HG03060 (cell line): Measurements from ENCODE around the gene ATAD3B.
"Not testable (repeated sequence)": the region's sequence is repeated elsewhere in the genome, so short reads cannot be mapped to it uniquely, and the experiment has no call there.

Experiments used
- ATAC-seq: cut with Tn5 transposase; IDR thresholded peaks from one replicate; pipeline ENCODE4 v1.9.1; 2021; ENCODE audit warnings: low read depth, moderate number of reproducible peaks; ENCODE audit not compliant: unreplicated experiment

Gene ATAD3B

DNA sequence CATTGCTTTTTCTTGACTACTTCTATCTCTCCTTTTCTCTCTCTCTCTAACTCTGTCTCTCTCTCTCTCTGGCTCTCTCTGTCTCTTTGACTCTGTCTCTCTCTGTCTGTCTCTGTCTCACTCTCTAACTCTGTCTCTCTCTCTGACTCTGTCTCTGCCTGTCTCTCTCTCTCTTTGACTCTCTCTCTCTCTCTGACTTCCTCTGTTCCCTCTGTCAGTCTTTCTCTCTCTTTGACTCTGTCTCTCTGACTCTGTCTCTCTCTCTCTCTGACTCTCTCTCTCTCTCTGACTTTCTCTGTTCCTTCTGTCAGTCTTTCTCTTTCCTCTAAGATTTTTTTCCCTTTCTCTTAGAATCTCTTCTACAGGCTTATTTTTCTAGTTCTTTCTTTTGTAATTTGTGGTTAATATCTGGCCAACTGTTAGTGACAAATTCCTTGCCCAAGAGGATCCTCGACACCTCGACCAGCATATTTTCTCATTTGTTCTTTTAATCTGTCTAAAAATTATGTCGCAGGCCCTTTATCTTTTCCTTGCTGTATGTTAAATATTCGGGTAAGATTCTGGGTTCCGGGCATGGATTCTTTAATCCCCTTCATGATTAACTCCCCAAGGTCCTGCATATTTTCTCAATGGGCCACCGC lies 22.3 kb upstream of the ATAD3B start, which contains the start of gene ATAD3C:
Gene ATAD3C, plus strand, starts transcription at position 591 of the 641 bp plus-strand sequence. CDS start 995 bp downstream, outside the sequence.
- no peak for ATAC-seq

DNA sequence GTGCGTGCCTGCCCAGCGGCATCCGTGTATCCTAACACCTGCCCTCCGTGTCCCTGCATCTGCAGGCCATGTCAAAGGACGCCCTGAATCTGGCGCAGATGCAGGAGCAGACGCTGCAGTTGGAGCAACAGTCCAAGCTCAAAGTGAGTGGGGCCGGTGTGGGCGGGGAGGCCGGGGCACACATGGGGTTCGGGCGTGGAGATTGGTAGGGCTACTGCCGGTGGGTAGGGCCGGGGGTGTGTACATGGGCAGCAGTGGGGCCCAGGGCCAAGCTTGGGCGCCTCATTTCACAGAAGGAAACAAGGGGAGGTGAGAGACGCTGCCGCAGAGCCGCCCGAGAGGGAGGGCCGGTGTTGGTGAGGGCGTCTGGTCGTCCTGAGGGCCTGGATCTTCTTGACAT lies 20.9 kb upstream of the ATAD3B start:
- ATAC-seq: not testable (repeated sequence)

DNA sequence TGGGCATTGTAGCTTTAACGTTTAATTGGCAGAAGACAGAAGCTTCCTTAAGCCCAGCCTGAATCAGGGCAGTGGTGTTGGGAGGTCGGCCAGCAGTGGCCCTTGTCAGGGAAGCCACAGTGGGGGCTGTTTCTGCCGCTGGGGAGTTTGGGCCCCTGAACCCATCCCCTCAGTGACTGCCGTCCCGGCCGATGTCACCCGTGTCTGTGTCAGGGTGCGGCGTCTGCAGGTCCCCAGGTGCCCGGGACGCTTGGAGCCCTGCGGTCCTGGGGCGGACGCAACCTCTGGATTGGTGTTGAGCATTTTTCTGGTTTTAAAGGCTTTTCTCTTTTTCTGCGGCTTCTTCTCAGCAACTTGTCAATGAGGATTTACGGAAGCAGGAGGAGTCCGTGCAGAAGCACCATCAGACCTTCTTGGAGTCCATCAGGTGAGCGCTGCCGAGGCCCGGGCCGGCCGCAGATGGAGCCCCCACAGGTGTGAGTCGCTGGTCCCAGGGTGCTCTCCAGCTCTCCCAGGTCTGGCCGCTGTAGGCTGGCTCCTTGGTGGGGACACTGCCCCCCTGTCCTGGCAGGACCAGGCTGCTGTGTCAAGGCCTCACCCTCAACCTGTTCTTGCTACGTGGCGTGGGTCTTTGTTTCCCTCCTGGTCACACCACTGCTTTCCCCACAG lies 19.7 kb upstream of the ATAD3B start:
- ATAC-seq: no peak

DNA sequence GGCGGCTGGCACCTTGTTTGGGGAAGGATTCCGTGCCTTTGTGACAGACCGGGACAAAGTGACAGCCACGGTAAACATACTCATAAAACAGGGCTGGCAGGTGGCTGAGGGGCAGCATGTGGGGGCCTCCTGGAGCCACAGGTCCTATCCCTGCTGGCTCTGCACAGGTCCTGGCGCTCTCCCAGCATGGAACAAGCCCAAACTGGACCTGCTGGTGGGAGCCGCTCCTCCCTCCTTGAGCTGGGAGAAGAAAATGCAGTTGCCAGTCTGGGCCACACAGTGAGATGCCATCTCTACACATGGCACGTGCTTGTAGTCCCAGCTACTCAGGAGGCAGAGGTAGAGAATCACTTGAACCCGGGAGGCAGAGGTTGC lies 19.2 kb upstream of the ATAD3B start:
- ATAC-seq: not testable (repeated sequence)

DNA sequence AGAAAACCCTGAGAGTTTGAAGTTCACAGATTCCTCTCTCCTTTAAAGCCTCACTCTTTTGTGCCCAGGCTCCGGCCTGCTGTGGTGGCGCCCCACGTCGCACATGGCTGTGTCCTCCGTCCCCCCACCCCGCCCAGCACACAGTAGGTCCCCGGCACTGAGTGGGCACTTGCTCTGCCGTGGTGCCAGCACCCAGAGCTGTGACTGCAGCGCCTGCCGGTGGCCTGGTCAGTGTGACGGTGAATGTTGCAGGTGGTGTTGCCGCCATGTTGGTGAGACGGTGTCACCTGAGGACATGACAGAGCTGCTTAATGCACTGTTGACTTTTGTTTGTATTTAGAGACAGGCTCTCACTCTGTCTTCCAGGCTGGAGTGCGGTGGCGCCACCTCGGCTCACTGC lies 18.7 kb upstream of the ATAD3B start:
- ATAC-seq: no peak

DNA sequence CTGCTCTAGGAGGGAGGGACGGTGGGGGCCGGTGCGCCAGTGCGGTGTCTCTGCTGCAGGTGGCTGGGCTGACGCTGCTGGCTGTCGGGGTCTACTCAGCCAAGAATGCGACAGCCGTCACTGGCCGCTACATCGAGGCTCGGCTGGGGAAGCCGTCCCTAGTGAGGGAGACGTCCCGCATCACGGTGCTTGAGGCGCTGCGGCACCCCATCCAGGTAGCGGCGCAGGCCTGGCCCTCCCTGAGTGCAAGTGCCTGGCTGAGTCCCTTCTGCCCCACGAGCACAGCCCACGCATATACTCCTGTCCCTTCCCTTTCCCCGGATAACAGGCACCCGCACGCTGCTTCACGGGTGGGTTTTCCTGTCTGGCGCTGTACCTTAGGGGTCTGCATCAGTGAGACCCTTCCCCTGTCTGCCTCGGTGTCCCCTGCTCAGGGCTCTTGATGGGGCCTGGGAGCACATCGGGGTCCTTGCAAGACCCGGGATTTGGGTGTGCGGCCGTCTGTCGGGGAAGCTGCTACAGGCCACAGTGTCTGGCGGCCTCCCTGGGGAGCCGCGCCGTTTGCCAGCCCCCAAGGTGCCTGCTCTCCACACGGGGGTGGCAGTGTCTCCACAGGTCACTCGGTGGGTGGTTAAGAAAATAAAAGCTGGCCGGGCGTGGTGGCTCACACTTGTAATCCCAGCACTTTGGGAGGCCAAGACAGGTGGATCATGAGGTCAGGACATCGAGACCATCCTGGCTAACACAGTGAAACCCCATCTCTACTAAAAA lies 17.1 kb upstream of the ATAD3B start:
- not testable (repeated sequence) for ATAC-seq

DNA sequence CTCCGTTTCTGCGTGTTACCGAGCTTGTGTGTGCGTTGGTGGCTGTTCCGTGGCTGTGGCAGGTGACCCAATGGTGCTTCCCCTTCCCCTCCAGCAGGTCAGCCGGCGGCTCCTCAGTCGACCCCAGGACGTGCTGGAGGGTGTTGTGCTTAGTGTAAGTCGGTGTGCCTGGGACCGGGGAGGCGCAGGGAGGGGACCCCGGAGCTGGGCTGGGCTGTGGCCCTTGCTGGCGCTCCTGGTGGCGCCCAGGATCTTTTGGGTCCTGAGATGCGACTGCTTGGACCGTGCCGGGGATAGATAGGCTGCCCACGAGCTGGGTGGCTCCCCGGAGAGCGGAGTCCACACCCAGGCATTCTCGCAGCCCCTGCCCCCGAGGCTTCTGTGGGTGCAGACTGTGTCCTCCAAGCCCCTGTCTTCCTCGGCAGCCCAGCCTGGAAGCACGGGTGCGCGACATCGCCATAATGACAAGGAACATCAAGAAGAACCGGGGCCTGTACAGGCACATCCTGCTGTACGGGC lies 16.1 kb upstream of the ATAD3B start:
- no peak for ATAC-seq

DNA sequence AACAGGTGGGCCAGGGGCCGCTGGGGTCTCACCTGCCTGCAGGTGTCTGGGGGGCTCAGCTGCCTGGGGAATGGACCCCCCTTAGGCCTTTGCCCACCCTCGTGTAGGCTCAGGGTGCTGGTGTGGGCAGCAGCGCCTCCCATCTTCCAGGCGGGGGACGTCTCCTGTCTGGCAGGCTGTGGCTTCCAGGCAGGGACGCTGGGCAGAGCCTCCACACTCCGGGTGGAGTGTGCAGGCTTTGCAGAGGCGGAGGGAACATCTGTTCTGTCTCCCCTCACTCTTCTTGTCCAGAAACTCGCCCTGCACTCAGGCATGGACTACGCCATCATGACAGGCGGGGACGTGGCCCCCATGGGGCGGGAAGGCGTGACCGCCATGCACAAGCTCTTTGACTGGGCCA lies 15.6 kb upstream of the ATAD3B start:
- ATAC-seq: not testable (repeated sequence)

DNA sequence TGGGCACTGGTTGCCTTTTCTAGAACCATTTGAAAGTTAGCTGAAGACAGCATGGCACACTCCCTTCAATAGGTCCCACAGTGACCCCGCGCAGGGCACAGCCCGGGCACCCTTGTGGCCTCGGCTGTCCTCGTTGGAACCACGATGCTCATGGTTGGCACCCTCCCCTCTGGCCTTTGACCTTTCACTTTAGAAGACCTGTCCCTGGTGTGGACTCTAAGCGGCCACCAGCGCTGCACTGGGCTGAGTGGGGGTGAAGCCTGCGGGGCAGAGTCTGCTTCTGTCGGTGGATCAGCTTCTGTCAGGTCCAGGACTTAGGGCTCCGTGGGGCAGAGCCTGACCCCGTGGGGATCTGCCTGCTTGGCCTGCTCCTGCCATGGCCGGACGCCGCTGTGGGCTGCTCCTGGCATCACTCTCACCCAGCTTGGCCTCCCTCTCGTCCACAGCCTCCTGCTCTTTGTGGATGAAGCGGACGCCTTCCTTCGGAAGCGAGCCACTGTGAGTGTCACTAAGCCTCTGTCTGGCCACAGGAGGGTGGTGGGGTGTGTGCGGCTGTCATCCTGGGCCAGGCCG lies 14.8 kb upstream of the ATAD3B start:
- ATAC-seq: not testable (repeated sequence)

DNA sequence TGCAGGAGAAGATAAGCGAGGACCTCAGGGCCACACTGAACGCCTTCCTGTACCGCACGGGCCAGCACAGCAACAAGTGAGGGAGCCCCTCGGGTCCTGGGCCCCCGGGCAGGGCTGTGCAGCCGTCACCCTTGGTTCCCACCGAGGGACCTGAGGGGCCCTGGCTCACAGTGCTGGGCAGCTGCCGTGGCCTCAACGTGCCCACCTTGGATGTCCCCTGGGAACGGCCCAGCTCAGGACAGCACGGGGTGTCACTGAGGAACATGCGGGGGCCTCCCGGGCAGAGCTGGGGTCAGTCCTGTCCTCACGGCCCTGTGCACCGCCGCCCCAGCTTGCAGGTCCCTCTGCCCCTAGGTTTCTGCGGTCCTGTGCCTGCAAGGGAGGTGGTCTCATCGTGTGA lies 12.4 kb upstream of the ATAD3B start:
- not testable (repeated sequence) for ATAC-seq

DNA sequence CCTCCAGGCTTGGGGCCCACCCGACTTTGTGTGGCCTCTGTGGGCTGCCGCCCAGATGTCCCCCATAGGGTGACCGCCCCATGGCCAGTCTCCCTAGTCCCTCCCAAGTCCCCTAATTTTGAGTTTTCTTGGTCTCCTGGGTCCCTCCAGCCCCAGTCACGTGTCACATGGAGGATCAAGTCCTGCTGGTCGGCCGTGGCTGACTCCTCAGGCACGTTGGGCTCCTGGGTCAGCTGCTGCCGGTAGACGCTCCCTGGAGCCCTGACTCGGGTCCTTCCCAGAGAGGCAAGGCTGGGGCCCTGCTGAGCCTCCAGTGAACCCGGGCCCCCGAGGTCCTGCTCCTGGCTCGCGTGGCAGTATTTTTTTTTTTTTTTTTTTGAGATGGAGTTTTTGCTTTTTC lies 11.9 kb upstream of the ATAD3B start:
- not testable (repeated sequence) for ATAC-seq

DNA sequence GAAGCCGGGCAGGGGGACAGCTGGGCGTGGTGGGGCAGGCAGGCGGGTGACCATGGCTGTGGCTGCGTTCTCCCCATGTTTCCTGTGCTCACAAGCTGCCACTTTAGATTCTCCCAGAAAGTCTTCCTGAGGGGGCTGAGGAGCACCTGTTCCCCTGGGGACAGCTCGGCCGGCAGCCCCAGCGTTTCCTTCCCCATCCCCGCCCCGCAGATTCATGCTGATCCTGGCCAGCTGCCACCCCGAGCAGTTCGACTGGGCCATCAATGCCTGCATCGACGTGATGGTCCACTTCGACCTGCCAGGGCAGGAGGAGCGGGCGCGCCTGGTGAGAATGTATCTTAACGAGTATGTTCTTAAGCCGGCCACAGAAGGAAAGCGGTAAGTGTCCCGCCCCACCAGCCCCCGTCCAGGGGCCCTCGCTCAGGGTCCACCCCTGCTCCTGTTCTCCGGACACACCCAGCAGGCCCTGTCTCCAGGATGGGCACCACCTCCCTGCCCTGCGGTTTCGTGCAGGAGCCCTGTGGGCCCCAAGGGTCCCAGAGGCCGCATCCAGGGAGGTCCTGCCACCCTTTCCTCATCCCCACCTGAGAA lies 10.9 kb upstream of the ATAD3B start:
- no peak for ATAC-seq

DNA sequence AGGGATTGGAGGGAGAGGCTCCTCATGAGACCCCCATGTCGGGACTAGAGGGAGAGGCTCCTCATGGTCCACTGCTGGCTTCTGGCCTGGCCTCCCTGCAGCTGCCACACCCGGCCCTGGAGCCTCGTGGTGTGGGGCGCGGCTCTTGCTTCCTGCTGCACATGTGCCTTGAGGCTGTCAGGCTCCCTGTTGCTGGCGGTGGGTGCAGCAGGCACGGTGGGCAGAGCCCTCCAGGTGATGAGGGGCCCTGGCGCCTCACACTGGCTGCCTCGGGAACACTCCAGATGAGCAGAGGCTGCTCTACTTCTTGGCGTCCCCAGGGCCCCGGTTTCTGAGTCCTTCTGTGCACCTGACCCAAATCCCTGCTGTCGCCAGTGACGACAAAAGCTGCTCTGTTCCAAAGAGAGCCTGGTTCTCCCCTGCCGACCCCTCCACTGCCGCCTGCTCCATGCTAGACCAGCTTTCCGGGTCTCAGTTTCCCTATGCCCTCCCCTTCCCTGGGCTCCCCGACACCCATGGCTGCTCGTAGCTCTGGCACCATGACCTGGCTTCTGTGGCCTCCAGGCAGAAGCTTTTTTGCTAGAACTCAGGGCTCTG lies 9.7 kb upstream of the ATAD3B start:
- no peak for ATAC-seq

DNA sequence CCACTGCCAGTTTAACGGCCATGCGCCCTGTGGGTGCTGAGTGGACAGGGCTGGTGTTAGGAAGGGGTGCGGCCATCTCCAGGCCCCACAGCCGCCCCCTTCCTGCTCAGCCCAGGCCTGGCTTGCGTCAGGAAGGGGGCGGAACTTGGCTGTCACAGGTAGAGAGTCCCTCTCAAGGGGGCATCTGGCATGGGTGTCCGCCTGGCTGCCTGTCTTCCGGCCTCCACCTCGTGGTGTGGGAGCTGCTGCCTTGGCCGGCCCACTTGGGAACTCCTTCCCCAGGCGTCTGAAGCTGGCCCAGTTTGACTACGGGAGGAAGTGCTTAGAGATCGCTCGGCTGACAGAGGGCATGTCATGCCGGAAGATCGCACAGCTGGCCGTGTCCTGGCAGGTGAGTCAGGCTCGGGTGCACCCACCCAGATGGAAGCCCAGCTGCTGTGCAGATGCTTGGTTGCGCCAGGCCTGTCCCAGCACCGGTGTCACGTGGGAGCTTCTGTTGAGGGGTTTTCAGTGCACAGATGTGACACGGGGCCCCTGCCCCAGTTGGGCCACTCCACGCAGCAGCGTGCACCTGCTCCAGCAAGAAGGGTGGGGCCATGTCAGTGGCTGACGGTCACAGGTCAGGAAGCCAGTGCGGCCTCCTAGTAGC lies 9.1 kb upstream of the ATAD3B start:
- ATAC-seq: no peak

DNA sequence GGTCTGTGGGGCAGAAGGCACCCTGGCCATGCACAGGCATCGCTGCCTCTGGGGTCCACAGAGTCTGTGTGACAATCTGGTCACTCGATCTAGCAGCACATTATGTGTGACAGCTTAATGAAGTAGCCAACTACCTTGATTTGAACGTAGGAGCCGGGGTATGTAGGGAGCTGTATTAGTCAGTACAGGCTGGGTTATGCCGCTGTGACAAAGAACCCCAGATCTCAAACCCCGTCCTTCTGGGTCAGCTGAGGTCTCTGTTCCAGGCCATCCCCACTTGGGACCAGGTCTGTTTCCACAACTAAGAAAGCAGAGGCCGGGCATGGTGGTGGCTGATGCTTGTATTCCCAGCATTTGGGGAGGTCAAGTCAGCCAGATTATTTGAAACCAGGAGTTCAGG lies 8.3 kb upstream of the ATAD3B start:
- ATAC-seq: no peak

DNA sequence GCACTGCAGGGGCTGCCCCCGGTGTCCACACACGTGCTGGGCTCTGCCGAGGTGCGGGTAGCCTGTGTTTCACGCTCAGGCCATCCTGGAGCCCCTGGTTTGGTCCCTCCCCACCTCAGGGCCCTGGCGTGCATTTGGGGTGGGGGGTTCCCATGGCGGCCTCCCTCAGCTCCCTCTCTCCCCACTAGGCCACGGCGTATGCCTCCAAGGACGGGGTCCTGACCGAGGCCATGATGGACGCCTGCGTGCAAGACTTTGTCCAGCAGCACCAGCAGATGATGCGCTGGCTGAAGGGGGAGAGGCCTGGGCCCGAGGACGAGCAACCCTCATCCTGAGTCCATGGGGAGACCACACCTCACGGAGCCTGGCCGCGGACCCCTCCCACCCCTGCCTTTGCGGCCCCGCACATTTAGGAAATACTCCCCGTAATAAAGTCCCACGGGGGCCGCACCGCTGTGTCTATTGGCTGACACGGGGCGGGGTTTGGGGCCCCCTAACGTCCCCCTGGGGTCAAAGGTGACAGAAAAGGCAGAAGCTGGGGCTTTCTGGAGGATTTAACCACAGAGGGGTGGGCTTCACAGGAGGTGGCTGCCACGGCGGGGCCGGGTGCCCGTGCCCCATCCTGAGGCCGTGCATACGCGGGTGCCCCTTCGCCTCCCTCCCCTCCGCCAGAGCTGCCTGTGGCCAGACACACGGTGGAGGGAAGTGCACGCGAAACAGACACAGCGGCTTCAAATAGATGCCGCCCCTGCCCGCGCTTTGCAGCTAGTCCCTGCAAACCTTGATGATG lies 3.2 kb upstream of the ATAD3B start:
- not testable (repeated sequence) for ATAC-seq

DNA sequence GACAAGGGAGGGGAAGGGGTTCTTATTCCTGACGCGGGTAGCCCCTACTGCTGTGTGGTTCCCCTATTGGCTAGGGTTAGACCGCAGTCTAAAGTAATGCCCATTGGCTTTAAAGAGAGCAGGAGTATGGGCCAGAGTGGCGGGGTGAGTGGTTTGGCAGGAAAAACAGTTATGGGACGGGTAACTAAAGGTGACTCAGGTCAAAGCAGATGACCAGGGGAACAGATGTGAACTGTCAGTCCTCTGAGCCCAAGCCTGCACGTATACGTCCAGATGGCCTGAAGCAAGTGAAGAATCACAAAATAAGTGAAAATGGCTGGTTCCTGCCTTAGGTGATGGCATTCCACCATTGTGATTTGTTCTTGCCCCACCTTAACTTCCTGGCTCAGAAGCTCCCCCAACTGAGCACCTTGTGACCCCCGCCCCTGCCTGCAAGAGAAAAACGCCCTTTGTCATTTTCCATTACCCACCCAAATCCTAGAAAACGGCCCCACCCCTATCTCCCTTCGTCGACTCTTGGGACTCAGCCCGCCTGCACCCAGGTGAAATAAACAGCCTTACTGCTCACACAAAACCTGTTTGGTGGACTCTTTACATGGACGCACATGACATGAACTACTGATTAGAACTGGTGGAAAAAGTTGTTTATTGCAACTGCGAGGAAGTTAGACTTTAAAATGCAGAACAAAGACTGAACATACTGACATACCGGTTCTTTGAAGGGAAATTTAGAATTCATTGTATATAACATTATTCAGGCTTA lies 758 bp upstream of the ATAD3B start:
- no peak for ATAC-seq
